IMR-90 (cell line): ENCODE measurements around the gene USH1G.

Experiments
- BHLHE40 ChIP-seq: fragments of 150-350 bp; IDR thresholded peaks from 2 replicates; pipeline ENCODE4 v1.6.1; 2016; ENCODE audit warnings: mild to moderate bottlenecking, low read depth, low read length
- CTCF ChIP-seq: conservative IDR thresholded peaks from 2 replicates; pipeline ENCODE4 v1.5.1; 2012; ENCODE audit warnings: mild to moderate bottlenecking, low read depth, low read length, improper control_type of control experiment
- FOS ChIP-seq: fragments of 150-350 bp; IDR thresholded peaks from 2 replicates; pipeline ENCODE4 v1.6.1; 2016; ENCODE audit warnings: low read depth, low read length
- MAFK ChIP-seq: IDR thresholded peaks from 2 replicates; pipeline ENCODE4 v1.6.1; 2012; ENCODE audit warnings: low read depth, low read length, improper control_type of control experiment
- MXI1 ChIP-seq: IDR thresholded peaks from 2 replicates; pipeline ENCODE4 v1.6.1; 2012; ENCODE audit warnings: low read depth, mild to moderate bottlenecking, low read length, moderate library complexity, borderline replicate concordance
- NFE2L2 ChIP-seq: fragments of 150-350 bp; IDR thresholded peaks from 2 replicates; pipeline ENCODE4 v1.6.1; 2016; ENCODE audit warnings: low read depth, mild to moderate bottlenecking, low read length
- POLR2A ChIP-seq: IDR thresholded peaks from 2 replicates; pipeline ENCODE4 v1.6.1; 2012; ENCODE audit warnings: mild to moderate bottlenecking, low read depth, low read length
- RFX5 ChIP-seq: IDR thresholded peaks from 2 replicates; pipeline ENCODE4 v1.8.0; 2012; ENCODE audit warnings: low read depth, mild to moderate bottlenecking, low read length, moderate library complexity
- USF2 ChIP-seq: fragments of 150-350 bp; IDR thresholded peaks from 2 replicates; pipeline ENCODE4 v1.6.1; 2017; ENCODE audit warnings: mild to moderate bottlenecking, antibody characterized with exemption, low read length, low read depth

DNA sequence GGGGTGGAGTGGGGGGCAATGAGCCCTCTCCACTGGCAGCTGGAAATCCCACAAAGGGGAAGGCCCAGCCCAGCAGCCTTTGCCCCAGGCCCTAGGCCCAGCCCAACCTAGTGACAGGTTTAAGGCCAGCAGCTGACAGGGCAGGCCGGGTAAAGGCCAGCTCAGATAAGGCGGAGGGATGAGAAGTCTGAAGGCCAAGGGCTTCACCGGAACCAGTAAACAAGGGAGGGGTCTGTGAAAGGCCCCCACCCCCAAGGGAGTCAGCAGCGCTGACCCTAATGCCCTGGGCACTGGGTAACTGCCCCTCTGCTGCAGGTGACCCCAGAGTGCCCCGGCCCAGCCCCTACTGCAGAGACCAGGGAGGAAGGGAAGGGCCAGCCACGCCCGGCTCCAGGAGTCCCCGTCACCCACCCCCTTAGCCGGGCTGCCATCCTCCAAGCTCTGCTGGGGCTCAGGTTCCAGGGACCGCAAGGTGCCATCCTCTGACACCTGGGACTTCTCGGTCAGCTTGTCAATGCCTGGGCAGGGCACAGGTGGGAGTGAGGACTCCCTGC, 30.2 kb upstream of the USH1G start:
- no peak for TF ChIP-seq POLR2A
- TF ChIP-seq CTCF: no peak
- TF ChIP-seq USF2: no peak
- no peak for TF ChIP-seq BHLHE40
- no peak for TF ChIP-seq RFX5
- TF ChIP-seq MAFK: no peak
- TF ChIP-seq MXI1: no peak
- no peak for TF ChIP-seq FOS
- no peak for TF ChIP-seq NFE2L2
